Astrocyte of the hippocampus (primary cell): ENCODE measurements around the gene MXD3.
"Not testable (repeated sequence)": the region's sequence is repeated elsewhere in the genome, so short reads cannot be mapped to it uniquely, and the experiment has no call there.

Experiments
- DNase-seq: peaks from one replicate; pipeline ENCODE4 v3.0.0; 2011; ENCODE audit warnings: low read depth, low spot score

The MXD3 gene

GRCh38 chr5:177320879-177321278, 9.2 kb upstream of the MXD3 start:
- DNase-seq: no peak

DNA sequence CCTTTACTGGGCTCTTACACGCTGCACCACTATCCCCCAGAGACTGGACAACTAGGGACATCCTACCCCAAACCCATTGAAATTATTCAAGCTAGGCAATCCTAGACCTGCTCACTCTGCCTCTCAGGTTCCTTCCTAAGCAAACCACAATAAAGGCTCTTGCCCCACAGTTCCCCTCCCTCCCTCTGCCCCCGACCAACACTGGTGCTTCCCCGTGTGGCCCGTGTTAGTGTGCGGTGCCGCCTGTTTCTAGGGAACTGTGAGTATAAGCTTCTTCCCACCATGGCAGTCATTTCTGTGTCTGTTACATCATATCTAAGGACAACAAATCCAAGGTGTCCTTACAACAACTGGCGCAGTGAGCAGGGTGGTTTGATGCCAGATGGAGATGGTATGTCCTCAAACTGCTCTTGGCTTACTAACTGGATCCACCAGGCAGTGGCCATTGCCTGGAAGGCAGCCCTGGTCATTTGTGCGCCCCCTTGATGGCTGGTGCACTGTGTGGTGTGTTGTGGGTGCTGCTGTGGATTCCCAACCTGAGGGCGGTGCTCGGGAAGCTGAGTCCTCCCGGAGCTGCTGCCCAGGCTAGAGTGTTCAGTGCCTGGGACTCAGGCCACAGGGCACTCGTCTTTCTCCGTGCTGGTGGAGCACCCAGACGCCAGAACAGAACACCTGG, 8.4 kb upstream of the MXD3 start:
- DNase-seq: no peak

DNA sequence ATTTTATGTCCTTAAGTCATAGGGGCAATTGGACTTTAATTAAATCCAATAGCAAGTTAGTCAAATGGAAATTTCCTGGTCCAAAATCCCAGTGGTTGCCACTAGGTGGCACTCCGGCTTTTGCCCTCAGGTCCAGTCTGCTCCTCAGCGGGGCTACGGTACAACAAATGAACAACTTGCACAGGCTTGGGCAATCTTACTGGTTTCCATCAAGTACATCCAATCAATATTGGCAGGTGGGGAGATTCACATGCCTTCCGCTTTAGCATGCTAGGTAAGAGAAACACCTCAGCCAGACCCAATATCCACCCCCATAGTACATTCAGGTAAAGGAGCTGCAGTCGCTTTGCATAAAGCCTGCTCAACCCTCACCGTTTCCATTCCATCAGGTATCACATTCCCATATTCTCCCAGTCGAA, 6.3 kb upstream of the MXD3 start:
- peak; percentile 87 for DNase-seq

DNA sequence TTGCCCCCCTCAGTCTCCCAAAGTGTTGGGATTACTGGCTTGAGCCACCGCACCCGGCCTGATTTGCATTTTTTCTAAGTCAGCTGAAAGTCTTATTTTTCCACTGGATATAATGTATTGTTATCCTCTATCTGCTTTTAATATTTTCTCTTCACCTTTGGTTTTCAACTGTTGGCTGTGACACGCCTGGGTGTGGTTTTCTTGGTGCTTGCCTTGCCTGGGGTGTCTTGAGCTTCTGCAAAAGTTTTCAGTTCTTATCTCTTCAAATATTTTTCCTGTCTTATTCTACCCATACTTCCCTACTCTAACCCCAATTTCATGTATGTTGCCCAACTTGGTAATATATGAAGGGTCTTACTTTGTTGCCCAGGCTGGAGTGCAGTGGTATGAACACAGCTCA, 4.3 kb upstream of the MXD3 start:
- DNase-seq: no peak

DNA sequence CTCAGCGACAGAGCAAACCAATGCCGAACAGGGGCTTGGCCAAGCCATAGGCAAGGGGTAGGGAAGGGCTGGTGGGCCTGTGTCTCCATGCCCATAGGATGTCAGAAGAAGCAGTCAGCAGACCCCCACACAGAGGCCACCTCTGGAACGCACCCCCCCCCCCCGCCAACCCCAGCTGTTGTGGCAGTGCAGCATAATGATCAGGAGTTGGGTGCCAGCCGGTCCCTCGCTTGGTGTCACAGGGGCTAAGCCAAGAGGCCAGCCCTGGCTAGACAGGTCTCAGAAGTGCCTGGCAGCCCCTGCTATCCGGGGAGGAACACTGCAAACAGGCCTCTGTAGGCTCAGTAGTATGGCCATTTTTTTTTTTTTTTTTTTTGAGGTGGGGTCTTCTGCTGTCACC, 3.7 kb upstream of the MXD3 start:
- no peak for DNase-seq

GRCh38 chr5:177314376-177315342, 3.0 kb upstream of the MXD3 start:
- DNase-seq: no peak

DNA sequence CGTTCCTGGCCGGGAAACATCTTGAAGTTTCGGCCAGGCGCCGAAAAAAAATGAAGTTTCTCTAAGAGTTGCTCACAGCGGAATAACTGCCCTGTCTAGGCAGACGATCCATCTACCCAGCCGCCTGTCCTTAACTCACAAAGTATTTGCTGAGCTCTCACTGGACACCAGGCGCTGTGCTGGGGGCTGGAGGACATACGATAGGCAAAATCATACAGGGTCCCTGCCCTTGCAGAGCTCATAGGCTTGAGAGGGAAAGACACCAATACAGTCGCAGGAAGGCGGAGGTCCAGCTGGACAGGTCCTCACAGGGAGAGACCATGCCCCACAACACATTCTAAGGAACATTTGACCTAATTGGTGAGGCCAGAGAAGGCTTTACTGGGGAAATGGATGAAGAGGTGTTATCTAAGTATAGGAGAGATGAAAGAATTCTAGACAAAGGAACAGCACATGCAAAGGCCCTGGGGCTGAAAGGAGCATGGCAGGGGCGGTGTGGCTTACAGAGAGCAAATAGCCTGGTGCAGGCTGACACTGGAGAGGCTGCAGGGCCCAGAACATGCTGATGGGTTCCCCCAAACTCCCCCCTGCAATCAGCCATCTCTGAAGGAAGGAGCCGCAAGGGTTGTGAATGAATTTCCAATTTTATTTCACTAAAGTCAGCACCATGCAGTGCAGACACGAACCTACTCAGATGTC, 2.0 kb upstream of the MXD3 start:
- no peak for DNase-seq

DNA sequence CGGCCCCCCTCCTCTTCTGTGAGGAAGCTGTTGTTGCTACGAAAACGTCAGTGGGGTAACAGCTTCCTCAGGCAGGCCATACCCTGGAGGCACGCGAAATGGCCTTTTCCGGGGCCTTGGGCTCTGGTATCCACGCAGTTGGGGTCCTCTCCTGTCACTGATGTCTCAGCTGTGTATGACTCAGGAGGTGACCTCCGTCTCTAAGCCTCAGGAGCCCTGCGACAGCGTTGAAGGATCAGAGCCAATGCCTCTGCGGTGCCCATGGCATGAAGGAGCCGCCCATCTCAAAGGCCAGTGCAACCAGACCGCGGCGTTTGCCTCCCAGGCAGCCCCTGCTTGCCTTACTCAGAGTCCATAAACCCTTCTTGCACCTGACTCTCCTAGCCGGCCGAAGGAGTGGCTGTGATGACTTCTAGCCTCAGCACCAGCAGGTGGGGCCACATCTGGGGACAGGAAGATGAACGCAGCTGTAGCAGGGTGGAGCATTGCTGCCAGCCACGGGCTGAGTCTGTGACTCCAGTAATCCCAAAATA, 1.0 kb upstream of the MXD3 start:
- no peak for DNase-seq

GRCh38 chr5:177311392-177311722, 341 bp downstream of the MXD3 start:
- DNase-seq: peak; percentile 48

DNA sequence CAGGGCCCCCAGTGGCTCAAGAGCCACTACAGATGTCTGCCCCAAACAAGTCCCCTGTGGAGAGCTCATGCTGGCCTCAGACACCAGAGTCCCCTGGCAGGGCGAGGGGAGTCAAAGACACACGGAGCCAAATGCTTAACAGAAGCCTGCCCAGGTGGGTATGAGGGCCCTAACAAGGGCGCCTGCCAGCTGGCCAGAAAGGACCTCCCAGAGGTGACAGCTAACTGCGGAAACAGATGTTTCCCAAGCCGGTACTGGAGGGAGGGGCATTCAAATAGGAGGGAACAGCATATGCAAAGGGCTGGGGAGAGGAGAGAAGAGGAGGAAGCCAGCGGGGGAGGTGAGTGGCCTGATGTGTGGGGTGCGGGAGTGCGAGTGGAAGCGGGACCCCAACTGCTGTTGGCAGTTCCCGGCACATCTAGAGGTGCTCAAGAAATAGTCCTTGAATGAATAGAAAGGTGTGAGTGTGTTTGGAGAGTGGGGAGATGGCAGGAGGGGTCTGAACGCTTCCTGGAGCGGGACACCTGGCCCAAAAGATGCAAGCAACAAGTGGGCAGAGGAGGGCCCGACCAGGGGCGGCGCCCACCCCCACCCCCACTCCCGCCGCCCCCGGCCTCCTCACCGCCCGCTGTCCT, 824 bp downstream of the MXD3 start:
- peak; percentile 33 for DNase-seq

DNA sequence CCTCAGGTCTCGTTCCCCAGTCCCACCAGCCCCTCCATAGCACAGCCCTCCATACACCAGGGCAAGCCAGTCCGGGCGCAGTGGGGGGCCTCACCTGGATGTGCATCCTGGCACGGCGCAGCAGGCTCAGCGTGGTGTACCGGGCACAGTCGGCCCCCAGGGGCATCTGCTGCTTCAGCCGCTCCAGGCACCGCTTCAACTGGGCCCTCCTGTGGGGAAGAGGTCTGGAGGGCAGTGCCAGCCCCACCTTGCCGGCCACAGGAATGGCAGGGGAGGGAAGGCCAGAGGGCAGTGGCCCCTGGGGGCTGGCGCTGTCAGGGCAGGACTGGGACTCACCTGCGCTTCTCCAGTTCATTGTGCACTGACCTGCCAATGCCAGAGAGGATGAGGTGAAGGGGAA, 1.4 kb downstream of the MXD3 start:
- DNase-seq: no peak

GRCh38 chr5:177309351-177310191, 2.1 kb downstream of the MXD3 start:
- peak; percentile 85 for DNase-seq

DNA sequence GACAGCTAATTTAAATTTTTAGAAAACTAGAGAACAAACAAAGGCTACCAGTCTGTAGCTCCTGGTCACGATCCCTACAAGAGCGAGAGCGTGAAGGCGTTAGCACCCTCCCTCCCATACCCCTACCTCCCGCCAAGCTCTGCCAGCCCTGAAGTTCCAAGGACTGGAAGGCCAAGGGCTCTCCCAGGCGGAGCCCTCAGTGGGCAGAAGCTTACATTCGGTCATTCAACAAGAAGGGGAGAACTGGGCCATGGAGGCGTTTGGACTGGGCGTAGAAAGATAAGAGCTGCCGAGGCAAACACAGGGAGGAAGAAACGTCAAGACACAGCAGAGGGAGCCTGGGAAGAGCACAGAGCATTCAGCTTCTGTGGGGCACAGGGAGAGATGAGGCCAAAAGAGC, 3.0 kb downstream of the MXD3 start:
- no peak for DNase-seq

GRCh38 chr5:177307544-177308363, 3.9 kb downstream of the MXD3 start:
- DNase-seq: no peak

- no peak for DNase-seq
These were observed 4.8 kb downstream of the MXD3 start for GRCh38 chr5:177306674-177307543.

GRCh38 chr5:177306103-177306640, 5.5 kb downstream of the MXD3 start:
- DNase-seq: not testable (repeated sequence)

- DNase-seq: no peak
These were observed 7.1 kb downstream of the MXD3 start for GRCh38 chr5:177304392-177305119.

- DNase-seq: peak; percentile 31
These were observed 7.7 kb downstream of the MXD3 start for GRCh38 chr5:177303925-177304391.
